H1 (cell line): ENCODE measurements around the gene CEP57. TPM values are rescaled to one million over a fixed set of nuclear protein-coding genes. Genes with fewer than 3 reads are reported as not detected.

Source experiments
- CTCF ChIA-PET: fragments of 300-600 bp; sonication (Branson Sonifier 250); formaldehyde crosslinking; loops from one replicate; lab custom pipeline; 2021; ENCODE audit not compliant: partially characterized antibody; lab: Charles Lee
- POLR2A ChIA-PET: fragments of 300-600 bp; sonication (Branson Sonifier 250); formaldehyde crosslinking; loops from one replicate; lab custom pipeline; 2021; ENCODE audit warnings: inconsistent platforms; ENCODE audit not compliant: partially characterized antibody; lab: Charles Lee
- DNase-seq, 2 experiments: peaks; one replicate each; pipeline versions ENCODE4 v3.0.0 to v3.0.0-alpha.2; 2010 to 2022; ENCODE audit warnings: low spot score in 2 of 2, low read depth in 1 of 2, mixed read lengths in 1 of 2
- FAIRE-seq: peaks from 2 replicates; lab custom pipeline; 2011; peaks lifted over from hg19 to GRCh38; lab: Jason Lieb, UNC
- H2AFZ ChIP-seq: 2 replicates; pipeline ENCODE4 v1.8.1; 2012; ENCODE audit warnings: low read length, inconsistent platforms
- H2AK5ac ChIP-seq: 2 replicates; pipeline ENCODE4 v1.6.1; 2013; ENCODE audit warnings: low read depth, low read length
- H2BK120ac ChIP-seq: replicated peaks from 2 replicates; pipeline ENCODE3; 2013; ENCODE audit warnings: low read depth, low read length, inconsistent platforms
- H2BK12ac ChIP-seq: 2 replicates; pipeline ENCODE4 v1.6.1; 2013; ENCODE audit warnings: low read depth, low read length
- H2BK15ac ChIP-seq: 2 replicates; pipeline ENCODE4 v1.6.1; 2013; ENCODE audit warnings: low read length
- H2BK20ac ChIP-seq: 2 replicates; pipeline ENCODE4 v1.6.1; 2013; ENCODE audit warnings: low read length
- H2BK5ac ChIP-seq: 2 replicates; pipeline ENCODE4 v1.6.1; 2013; ENCODE audit warnings: low read depth, low read length
- H3K14ac ChIP-seq: 2 replicates; pipeline ENCODE4 v1.6.1; 2013; ENCODE audit warnings: inconsistent platforms; ENCODE audit not compliant: insufficient read length
- H3K18ac ChIP-seq: 2 replicates; pipeline ENCODE4 v1.6.1; 2013; ENCODE audit warnings: low read length; ENCODE audit errors: extremely low read depth
- H3K23ac ChIP-seq: 2 replicates; pipeline ENCODE4 v1.6.1; 2013; ENCODE audit warnings: inconsistent platforms; ENCODE audit not compliant: insufficient read length
- H3K23me2 ChIP-seq: 2 replicates; pipeline ENCODE4 v1.6.1; 2013; ENCODE audit warnings: low read depth, low read length
- H3K27ac ChIP-seq: 2 replicates; pipeline ENCODE4 v1.6.1; 2011; ENCODE audit warnings: low read depth, low read length, inconsistent platforms
- H3K27me3 ChIP-seq, 4 experiments: replicated peaks in 1 of 4; 1 replicate in 1 of 4; 2 replicates in 3 of 4; pipeline versions ENCODE4 v1.6.1 to v1.8.1; 2011 to 2013; ENCODE audit warnings: low read length in 3 of 4, mild to moderate bottlenecking in 3 of 4, inconsistent platforms in 2 of 4, mixed read lengths in 2 of 4, moderate library complexity in 1 of 4; ENCODE audit not compliant: control insufficient read depth in 3 of 4, insufficient read depth in 3 of 4; ENCODE audit errors: extremely low read depth in 1 of 4
- H3K36me3 ChIP-seq, 4 experiments: 2 replicates each; pipeline versions ENCODE4 v1.6.1 to v1.8.1; 2011 to 2013; ENCODE audit warnings: mild to moderate bottlenecking in 4 of 4, low read length in 3 of 4, moderate library complexity in 2 of 4, control low read depth in 1 of 4, inconsistent platforms in 1 of 4; ENCODE audit not compliant: insufficient read depth in 4 of 4, control insufficient read depth in 2 of 4
- H3K4ac ChIP-seq: replicated peaks from 2 replicates; pipeline ENCODE3; 2013; ENCODE audit warnings: low read length, low read depth, mixed read lengths, inconsistent platforms; ENCODE audit not compliant: insufficient read length
- H3K4me1 ChIP-seq, 4 experiments: replicated peaks in 1 of 4; 1 replicate in 1 of 4; 2 replicates in 3 of 4; pipeline versions ENCODE4 v1.6.1 to v1.8.1; 2011 to 2013; ENCODE audit warnings: low read length in 3 of 4, inconsistent platforms in 2 of 4, mixed read lengths in 1 of 4; ENCODE audit not compliant: insufficient read depth in 4 of 4, control insufficient read depth in 3 of 4
- H3K4me2 ChIP-seq, 2 experiments: 2 replicates each; pipeline versions ENCODE4 v1.6.1 to v1.8.1; 2011 to 2013; ENCODE audit warnings: low read depth in 2 of 2, low read length in 2 of 2, control low read depth in 1 of 2, inconsistent platforms in 1 of 2, mild to moderate bottlenecking in 1 of 2; ENCODE audit not compliant: insufficient read depth in 1 of 2
- H3K4me3 ChIP-seq, 4 experiments: fragments of 200-600, 300-600 bp in 1 of 4; sonication (generic), shearing (Covaris generic), sonication (Bioruptor Twin) in 1 of 4; 2 replicates each; pipeline versions ENCODE4 v1.5.1 to v1.8.1; 2011 to 2016; ENCODE audit warnings: low read length in 4 of 4, low read depth in 3 of 4, control low read depth in 2 of 4, inconsistent platforms in 2 of 4, mild to moderate bottlenecking in 2 of 4, mixed read lengths in 1 of 4, moderate library complexity in 1 of 4; ENCODE audit not compliant: insufficient read depth in 2 of 4; ENCODE audit errors: extremely low read depth in 1 of 4
- H3K56ac ChIP-seq: replicated peaks from 2 replicates; pipeline ENCODE3; 2013; ENCODE audit warnings: low read depth, mild to moderate bottlenecking, mixed read lengths, low read length, inconsistent platforms; ENCODE audit not compliant: insufficient read length
- H3K79me1 ChIP-seq: 2 replicates; pipeline ENCODE4 v1.6.1; 2013; ENCODE audit warnings: low read depth, low read length, control low read depth
- H3K79me2 ChIP-seq, 2 experiments: 2 replicates each; pipeline versions ENCODE4 v1.6.1 to v1.8.1; 2012 to 2013; ENCODE audit warnings: low read length in 2 of 2, mild to moderate bottlenecking in 2 of 2, inconsistent platforms in 1 of 2; ENCODE audit not compliant: insufficient read depth in 2 of 2, control insufficient read depth in 1 of 2
- H3K9ac ChIP-seq, 4 experiments: replicated peaks in 1 of 4; 1 replicate in 1 of 4; 2 replicates in 3 of 4; pipeline versions ENCODE4 v1.6.1 to v1.8.1; 2011 to 2013; ENCODE audit warnings: low read depth in 3 of 4, low read length in 3 of 4, control low read depth in 2 of 4, mild to moderate bottlenecking in 2 of 4, moderate library complexity in 2 of 4, inconsistent platforms in 1 of 4; ENCODE audit errors: extremely low read depth in 1 of 4
- H3K9me3 ChIP-seq, 2 experiments: 2 replicates each; pipeline versions ENCODE4 v1.6.1 to v1.8.1; 2012 to 2013; ENCODE audit warnings: mild to moderate bottlenecking in 2 of 2, moderate library complexity in 2 of 2, control low read depth in 1 of 2, inconsistent platforms in 1 of 2, low read depth in 1 of 2, low read length in 1 of 2, mixed read lengths in 1 of 2; ENCODE audit not compliant: insufficient read depth in 2 of 2
- H4K20me1 ChIP-seq, 2 experiments: replicated peaks in 1 of 2; 2 replicates each; pipeline versions ENCODE3 to v1.8.1; 2011 to 2013; ENCODE audit warnings: inconsistent platforms in 2 of 2, low read length in 2 of 2, mild to moderate bottlenecking in 1 of 2; ENCODE audit not compliant: insufficient read depth in 2 of 2, control insufficient read depth in 1 of 2
- H4K5ac ChIP-seq: 2 replicates; pipeline ENCODE4 v1.6.1; 2013; ENCODE audit warnings: low read length, low read depth, mixed read lengths, inconsistent platforms; ENCODE audit not compliant: insufficient read length
- H4K8ac ChIP-seq: 2 replicates; pipeline ENCODE4 v1.8.0; 2013; ENCODE audit warnings: mild to moderate bottlenecking, moderate library complexity, low read length, inconsistent platforms; ENCODE audit not compliant: insufficient read depth; ENCODE audit errors: extremely low read depth
- H4K91ac ChIP-seq: replicated peaks from 2 replicates; pipeline ENCODE3; 2013; ENCODE audit warnings: low read length, mixed read lengths, inconsistent platforms; ENCODE audit not compliant: insufficient read length
- CEBPB ChIP-seq: IDR thresholded peaks from 2 replicates; pipeline ENCODE4 v1.6.1; 2012; ENCODE audit warnings: low read depth, low read length
- SP1 ChIP-seq: IDR thresholded peaks from 2 replicates; pipeline ENCODE4 v1.6.1; 2011; ENCODE audit warnings: low read depth, low read length
- SP2 ChIP-seq: IDR thresholded peaks from 2 replicates; pipeline ENCODE4 v1.6.1; 2012; ENCODE audit warnings: mild to moderate bottlenecking, low read length, inconsistent platforms
- WGBS, 2 experiments: shearing (Covaris generic) in 1 of 2; methylation state at CpG; one replicate each; pipeline versions ENCODE4 v1.1.6 to v1.1.7; 2013 to 2015; ENCODE audit warnings: low lambda C conversion rate in 2 of 2, mixed read lengths in 2 of 2, inconsistent platforms in 1 of 2, low coverage in 1 of 2, missing lambda C conversion rate in 1 of 2; ENCODE audit not compliant: insufficient replicate concordance in 2 of 2, insufficient coverage in 1 of 2, insufficient read length in 1 of 2; ENCODE audit errors: extremely low coverage in 1 of 2, missing lambda C conversion rate in 1 of 2; 5-methylcytosine and 5-hydroxymethylcytosine counted together
- polyA plus RNA-seq, 7 experiments: library from polyadenylated mRNA; depleted of rRNA in 3 of 7; stranded (reverse) in 5 of 7; unstranded in 2 of 7; fragments of >200 nt in 5 of 7; fragments of 200-250 nt in 2 of 7; gene quantifications; 1 replicate in 5 of 7; 2 replicates in 1 of 7; 4 replicates in 1 of 7; pipeline versions ENCODE4 v1.2.1 to v1.2.3, GENCODE V29; 2011 to 2013; ENCODE audit warnings: missing spikeins in 2 of 7, mixed read lengths in 2 of 7
- total RNA-seq: library from RNA; stranded (reverse); fragmentation: NEBNext Ultra II Directional; extraction: Animal tissue kit (Norgen Biotek cat#: 25700); gene quantifications from 2 replicates; pipeline ENCODE4 v1.2.1, GENCODE V29; 2021

CEP57 gene
- total and polyA plus RNA-seq, 2 of the 8 experiments (the other 6 are each of a cell fraction or from before 2014, with no cell fraction given), result 26.3 to 72.7 TPM

DNA sequence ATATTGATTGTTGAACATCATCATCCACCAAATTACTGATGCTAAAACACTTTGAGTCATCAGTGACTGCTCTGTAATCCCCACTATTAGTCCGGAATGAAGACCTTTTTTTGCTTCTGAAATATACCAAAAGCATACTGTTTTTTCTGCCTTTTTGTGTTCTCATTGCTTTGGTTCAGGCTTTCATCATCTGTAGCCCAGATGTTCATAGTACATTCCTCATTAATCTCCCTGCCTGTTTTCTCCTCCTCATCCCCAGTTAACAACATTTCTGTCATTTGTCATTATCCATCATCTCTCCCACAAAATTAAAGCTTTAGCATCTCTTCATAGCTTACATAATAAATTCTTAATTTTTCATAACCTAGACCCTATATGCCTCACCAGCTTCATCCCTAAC is 9.2 kb downstream of the CEP57 start:
- H3K79me2 ChIP-seq, result peaks cover 3 to 49% of the 10 kb centered on the region in 2 experiments; a peak in 3 of 4 replicates
- no peak overlapping the region for H3K14ac ChIP-seq
- H3K4me3 ChIP-seq, result no peak overlapping the region
- H3K4ac ChIP-seq, result no peak overlapping the region
- no peak overlapping the region for H4K5ac ChIP-seq
- no peak overlapping the region for H3K23ac ChIP-seq
- no peak overlapping the region for H2BK12ac ChIP-seq
- no peak overlapping the region for H2BK15ac ChIP-seq
- peaks cover 2 to 5% of the 10 kb centered on the region in 2 experiments for H4K20me1 ChIP-seq
- no peak overlapping the region for H4K8ac ChIP-seq
- H2AK5ac ChIP-seq, result no peak overlapping the region
- H2BK120ac ChIP-seq, result no peak overlapping the region
- H3K4me1 ChIP-seq, result no peaks in the 10 kb centered on the region
- no peaks in the 10 kb centered on the region for H3K9me3 ChIP-seq
- TF ChIP-seq SP2 (no peak), SP1 (no peak), CEBPB (no peak)
- H3K4me2 ChIP-seq, result no peak overlapping the region
- no peak overlapping the region for H3K56ac ChIP-seq
- H3K9ac ChIP-seq, result no peak overlapping the region
- H3K27me3 ChIP-seq, result no peaks in the 10 kb centered on the region
- CTCF ChIA-PET, result interaction anchor here (0.6 to 1.8 kb wide), 2 partner anchors 8 to 25 kb away, joined by 3 to 8 read pairs; no protein-coding TSS in a partner anchor
- peaks cover 6% of the 10 kb centered on the region; the same call in 1 of the 2 replicates for H3K79me1 ChIP-seq
- FAIRE-seq, result no peak
- no peak overlapping the region for H4K91ac ChIP-seq
- H2BK20ac ChIP-seq, result no peak overlapping the region
- no peak overlapping the region for H3K18ac ChIP-seq
- peaks cover 2 to 39% (median 25%) of the 10 kb centered on the region in 4 experiments; a peak in 6 of 8 replicates for H3K36me3 ChIP-seq
- H2AFZ ChIP-seq, result no peak overlapping the region
- H2BK5ac ChIP-seq, result no peak overlapping the region
- WGBS, 2 experiments, result 81% methylated on average over 1 of the region's 1 CpG; no CpG with 5 or more reads in 1 of the 2 experiments
- POLR2A ChIA-PET, result interaction anchor here (1.7 kb wide), 1 partner anchor 9 kb away, joined by 14 read pairs; the partner anchor contains the start of genes CEP57 and FAM76B
- H3K23me2 ChIP-seq, result no peaks in the 10 kb centered on the region
- H3K27ac ChIP-seq, result no peak overlapping the region
- DNase-seq, result no peak
